Neural progenitor cell (in vitro differentiated cells): Measurements from ENCODE around the gene LSM8.

Source experiments
- CTCF ChIP-seq: fragments of 200-600 bp; sonication (generic); IDR thresholded peaks from 2 replicates; pipeline ENCODE4 v1.5.1; 2017; ENCODE audit warnings: antibody characterized with exemption, mild to moderate bottlenecking
- EZH2phosphoT487 ChIP-seq: fragments of 200-600 bp; sonication (generic); IDR thresholded peaks from 2 replicates; pipeline ENCODE4 v1.6.1; 2017; ENCODE audit warnings: antibody characterized with exemption

- TF ChIP-seq CTCF (no peak), EZH2phosphoT487 (no peak)
Observed at GRCh38 chr7:118185163-118185860, 1.3 kb downstream of the LSM8 start.
